ENCODE results near the gene EBF3.
"Not testable (repeated sequence)": the region's sequence is repeated elsewhere in the genome, so short reads cannot be mapped to it uniquely, and the experiment has no call there.

EBF3 gene

DNA sequence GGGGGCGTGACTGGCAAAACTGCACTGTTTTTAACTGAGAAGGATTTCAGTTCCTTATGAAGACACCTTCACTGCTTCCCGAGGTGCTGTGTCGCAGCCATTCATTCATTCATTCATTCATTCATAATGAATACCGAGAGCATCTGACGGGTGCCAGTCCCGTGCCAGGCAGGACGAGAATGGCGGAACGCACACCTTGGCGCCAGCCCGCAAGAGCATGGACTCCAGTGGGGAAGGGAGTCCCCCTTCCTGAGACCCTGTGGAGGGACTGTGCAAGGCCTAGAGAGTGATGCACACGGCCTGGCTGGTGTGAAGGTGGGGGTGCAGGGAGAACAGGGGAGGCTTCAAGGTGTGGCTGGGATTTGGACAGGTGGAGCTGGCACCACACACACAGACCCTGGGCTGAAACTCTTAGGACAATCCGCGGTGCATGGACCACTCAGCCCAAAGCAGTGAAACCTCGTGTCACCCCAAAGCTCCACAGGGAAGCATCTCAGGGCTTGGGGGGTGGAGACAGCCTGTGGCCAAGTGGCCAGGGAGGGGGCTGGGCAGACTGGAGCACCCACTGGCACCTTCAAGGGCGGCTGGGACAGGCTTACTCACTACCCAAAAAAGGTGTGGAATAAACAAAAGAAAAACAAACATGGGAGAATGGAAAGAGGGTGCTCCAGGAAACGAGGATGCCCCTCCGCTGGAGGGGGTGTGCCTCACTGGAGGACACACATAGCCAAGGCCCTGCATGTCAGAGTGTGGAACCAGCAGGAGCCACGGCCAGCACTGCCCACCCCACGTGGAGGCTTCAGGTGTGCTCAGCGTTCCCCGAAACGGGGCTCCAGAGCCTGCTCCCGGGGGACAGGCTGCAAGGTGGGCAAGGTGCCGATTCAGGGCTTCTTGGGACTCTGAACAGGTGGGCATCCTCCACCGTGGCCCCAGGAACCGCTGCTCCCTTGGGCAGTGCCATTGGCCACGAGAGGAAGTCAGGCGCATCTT, 37.7 kb downstream of the EBF3 start:
- no peak for DNase-seq

DNA sequence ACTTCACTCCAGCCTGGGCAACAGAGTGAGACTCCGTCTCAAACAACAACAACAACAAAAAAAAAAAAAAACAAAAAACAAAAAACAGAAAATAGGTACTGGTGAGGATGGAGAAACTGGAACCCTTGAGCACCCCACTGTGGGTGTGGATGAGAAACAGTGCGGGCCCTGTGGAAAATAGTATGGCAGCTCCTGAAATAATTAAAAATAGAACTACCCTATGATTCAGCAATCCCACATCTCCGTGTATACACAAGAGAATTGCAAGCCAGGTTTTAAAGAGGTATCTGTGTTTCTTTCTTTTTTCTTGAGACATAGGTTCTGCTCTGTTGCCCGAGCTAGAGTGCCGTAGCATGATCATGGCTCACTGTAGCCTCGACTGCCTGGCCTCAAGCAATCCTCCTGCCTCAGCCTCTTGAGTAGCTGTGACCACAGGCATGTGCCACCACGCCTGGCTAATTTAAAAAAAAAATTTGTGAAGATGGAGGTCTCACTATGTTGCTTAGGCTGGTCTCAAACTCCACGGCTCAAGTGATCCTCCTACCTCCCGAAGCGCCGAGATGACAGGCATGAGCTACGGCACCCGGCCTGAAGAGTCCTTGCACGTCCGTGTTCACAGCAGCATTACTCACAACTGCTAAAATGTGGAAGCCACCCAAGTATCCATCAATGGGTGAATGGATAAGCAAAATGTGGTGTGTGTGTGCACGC, 39.5 kb downstream of the EBF3 start:
- no peak for DNase-seq

DNA sequence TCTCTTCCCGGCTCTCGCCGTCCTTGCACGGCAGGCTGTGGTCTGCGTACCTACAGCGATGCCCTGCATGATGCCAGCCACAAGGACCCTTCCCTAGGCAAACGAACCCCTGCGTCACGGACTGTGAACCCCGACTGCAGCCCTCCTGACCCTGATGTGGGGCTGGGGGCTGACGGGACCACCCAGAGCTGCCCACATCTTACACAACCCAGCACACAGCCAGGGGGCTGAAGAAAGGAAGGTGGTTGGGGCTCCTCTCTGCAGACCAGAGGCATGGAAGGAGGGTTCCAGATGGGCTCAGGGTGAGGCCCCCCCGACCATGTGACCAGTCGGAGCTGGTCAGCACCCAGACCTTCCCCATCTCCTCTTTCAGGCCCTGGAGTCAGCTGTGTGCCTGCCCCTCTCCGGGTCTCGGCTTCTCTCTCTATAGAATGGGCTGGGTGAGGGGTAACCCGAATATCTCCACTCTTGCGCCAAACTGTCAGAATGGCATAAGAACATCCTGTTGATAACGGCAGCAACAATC, 41.4 kb downstream of the EBF3 start:
- no peak for DNase-seq

DNA sequence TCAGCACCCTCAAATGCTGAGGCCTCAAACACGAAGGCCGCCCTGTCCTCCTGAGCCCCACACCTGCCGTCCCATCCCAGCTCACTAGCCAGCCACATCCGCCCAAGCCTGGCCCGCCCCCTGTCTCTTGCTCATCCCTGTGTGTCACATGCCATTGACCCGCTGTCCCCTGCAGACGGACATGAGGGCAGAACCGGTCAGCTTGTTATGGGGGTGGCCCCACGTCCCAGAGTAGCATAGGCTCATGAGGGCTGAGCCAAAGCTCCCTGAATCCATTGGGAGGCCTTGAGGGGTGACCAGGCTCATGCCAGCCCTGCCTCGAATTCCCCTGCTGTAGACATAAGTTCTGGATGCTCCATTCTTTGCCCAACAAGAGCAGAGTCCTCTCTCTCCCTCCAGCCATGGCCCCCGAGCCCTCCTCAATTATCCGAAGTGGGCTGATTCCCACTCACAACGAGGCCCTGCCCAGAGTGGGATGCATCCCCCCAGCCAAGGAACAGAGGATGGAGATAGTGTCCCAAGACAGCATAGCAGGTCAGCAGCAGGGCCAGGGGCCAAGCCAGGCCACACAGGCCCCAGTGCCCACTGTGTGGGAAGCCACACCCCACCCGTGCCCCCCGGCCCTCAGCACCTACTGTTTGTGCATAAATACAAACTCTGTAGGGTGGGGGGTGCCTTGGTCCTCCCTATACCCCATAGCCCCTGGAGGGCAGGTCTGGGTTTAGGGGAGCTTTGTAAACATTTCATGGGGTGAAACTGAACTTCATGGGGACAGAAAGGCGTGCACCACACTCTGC, 42.1 kb downstream of the EBF3 start:
- no peak for DNase-seq

DNA sequence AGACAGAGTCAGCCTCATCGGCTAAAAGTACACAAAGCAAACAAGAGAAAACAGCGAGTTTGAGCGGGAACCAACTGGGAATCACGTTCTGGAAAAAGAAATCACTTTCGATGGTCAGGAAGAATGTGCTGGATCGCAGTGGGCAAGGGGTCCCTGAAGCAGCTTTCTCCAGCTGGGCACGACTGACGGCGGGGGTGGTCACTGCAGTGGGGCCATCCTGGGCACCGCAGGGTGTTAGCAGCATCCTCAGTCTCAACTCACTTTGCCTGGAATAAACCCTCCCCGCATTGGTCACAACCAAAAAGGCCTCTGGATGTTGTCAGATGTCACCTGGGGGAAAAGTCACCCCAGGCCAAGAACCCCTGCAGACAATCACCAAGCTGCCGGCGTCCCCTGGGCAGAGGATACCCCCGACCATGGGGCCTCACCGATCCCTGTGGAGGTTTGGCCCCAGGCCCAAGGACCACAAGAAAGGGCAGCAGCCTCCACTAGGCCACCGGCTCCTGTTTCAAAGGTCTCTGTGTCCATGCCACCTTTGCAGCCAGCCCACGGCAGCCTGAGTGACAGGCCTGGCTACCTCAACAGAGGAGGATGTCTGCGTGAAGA, 42.9 kb downstream of the EBF3 start:
- DNase-seq, result no peak

DNA sequence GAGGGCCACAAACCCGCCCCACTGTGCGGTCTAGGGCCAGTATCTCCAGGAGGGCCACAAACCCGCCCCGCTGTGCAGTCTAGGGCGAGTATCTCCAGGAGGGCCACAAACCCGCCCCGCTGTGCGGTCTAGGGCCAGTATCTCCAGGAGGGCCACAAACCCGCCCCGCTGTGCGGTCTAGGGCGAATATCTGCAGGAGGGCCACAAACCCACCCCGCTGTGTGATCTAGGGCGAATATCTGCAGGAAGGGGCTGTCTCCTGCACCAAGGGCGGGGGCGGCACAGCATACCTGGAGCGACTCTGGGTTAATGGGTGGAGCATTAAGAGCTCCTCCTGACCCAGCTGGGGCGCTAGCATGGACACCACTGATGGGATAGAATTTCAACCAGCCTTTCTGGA, 43.9 kb downstream of the EBF3 start:
- DNase-seq, result not testable (repeated sequence)

DNA sequence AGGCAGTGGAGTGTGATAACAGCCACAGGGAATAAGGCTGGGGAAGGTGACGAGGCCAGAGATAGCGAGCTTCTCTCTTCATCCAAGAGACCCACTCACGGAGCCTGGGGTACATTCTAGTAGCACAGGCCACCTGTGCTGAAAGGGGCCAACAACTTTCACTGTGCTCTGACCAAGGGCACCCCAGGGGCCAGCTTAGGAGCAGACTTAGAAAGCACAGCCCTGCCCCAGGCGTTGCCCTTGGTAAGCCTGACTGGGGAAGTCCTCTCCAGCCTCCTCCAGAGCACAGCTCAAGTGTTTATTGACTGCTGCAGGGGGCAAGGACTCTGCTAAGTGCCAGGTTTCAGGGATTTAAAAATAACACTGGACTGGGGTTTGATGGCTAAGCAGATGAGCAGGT, 44.7 kb downstream of the EBF3 start:
- no peak for DNase-seq

DNA sequence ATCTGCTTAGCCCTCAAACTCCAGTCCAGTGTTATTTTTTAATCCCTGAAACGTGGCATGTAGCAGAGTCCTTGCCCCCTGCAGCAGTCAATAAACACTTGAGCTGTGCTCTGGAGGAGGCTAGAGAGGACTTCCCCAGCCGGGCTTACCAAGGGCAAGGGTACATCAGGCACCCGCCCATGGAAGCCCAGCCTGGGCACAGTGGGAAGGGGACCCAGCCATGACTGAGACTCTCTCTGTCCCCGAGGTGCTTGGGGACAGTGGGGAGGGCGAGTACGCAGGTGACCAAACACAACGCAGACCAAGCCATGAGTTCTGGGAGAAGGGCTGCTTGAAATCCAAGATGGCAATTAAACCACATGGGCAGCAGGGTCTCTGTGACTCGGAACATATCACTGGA, 45.2 kb downstream of the EBF3 start:
- no peak for DNase-seq

DNA sequence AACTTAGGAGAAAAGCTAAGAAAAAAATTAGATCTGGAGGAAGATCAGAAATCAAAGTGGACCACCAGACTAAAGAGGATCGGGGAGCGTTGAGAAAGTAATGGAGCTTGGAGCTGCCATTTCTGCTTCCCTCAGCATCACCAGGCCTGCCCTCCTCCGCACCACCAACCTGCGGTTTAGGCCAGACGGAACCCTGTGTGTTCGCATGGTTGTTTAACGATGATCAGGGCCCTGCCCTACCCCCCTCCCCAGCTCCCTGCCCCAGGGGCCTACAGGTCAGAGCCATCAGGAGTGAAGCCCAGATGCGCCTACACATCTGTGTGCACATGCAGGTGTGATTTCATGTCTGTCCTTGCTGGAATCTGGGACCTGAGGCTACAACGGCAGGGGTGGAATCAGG, 45.7 kb downstream of the EBF3 start:
- DNase-seq, result no peak

DNA sequence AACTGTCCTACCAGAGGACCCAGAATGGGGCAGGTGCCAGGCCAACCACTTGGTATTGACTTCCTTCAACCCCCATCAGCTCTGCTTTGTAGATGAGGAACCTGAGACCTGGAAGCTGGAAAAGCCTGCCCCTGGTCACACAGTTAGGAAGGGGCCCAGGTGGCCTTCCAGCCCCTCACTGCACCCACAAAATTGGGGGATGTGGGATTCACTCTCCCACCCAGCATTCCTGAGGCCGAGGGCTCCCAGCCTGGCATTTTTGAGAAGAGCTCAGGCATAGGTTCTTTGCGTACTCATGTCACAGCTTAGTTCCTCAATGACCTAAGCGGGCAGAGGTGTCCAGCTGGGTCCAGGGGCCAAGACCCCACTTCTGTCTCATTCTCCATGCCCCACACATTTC, 46.1 kb downstream of the EBF3 start:
- DNase-seq, result no peak

DNA sequence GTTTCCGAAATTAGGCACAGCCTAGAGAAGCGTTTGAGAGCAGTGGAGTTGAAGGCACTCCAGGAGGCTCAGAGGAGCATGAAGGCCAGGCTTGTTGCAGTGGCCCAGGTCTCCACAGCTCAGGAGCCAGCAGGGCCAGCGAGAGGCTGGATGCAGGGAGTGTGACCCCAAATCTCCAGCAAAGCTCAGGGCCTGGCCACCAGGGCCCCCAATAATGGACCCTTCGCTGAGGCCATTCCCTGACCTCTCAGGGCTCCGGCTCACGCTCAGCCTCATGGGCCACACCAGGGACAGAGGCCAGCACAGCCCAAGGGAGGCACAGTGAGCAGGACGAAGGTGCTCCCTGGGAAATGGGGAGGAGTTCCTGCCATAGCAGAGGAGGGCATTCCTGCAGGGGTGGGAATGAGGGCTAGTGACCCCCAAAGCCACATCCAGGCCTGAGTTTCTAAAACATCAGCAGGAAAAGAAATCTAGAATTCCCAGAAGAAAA, 47.5 kb downstream of the EBF3 start:
- DNase-seq, result no peak

DNA sequence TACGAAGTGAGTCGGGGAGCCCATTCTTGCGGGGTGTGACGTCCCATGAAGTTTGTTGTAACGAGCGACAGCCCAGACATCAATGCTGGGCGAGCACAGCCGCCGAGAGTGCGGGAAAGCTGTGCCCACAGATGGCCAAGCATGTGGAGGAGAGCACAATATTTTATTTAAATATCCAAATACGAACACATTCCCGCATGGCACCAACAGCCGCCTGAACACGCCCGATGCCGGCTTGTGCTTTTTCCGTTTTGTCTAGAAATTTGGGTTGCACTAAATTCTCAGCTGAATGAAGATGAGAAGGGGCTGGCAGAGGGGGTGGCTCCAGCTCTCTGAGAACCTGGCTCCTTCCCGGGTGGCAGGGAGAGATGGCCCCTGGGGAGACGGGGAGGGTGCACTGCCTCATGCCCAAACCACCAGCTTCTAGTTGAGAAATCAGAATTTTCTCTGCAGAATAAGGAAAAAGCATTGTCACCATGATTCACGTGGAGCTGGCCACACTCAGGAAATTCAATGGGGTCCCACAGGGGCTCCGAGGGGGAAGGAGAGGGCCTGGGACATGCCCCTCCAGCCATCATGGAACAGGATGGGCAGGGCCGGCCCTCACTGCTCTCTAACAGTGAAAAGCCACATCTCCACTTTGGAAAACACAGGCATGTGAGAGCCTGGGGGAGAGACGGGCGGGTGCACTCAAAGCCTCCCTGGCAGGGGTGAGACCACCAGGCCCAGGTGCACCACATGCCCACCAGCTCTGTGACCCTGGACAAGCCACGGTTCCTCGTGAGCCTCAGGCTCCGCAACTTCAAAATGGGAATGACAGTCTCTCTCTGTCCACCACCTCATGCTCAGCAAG, 48.3 kb downstream of the EBF3 start:
- DNase-seq, result no peak

DNA sequence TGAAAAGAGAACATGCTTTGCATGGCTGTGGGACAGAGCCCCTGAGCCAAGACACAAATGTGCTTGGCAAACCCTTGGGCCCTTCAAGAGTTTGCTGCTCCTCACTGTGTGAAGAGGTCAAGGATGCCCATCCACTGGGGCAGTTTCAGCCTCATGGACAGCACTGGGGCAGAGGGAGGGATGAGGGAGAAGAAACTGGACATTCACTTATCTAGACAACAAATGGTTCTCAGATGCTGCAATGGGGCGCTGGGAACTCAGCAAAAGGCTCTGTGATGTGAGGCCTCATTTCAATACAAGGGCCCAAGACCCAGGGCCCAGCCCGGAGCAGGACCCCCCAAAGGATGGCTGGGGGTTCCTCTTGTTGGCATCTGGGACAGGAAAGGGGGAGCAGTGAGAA, 49.1 kb downstream of the EBF3 start:
- no peak for DNase-seq

DNA sequence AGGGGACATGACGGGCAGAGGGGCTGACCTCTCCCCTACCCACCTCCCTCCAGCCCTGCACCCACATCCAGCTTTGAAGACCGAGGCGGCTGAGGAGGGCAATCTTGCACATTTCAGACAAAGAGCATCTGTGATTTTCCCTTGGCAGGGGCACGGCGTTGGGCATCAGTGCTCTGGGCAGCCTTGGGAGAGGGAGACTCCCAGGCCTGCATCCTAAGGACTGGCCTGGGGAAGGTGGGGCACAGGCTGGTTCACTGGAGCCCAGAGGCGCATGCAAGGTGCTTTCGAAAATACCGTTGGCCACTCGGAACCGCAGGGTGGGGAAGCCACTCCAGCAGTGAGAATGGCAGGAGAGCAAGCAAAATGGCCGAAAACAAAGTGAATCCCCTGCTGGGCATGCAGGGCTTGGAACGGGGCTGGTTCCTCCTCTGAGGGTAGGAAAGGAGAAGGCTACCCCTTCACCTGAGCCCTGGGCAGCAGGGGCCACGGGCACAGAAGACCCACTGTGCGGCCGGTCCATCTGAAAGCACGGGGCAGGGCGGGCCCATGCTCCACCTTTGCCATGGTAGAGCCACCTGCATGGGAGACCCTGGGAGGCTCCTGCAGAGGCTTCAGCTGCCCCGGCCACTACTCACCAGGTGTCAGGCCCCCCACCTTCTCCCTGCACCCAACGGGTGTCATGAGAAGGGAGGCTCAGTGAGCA, 49.8 kb downstream of the EBF3 start:
- DNase-seq, result no peak

DNA sequence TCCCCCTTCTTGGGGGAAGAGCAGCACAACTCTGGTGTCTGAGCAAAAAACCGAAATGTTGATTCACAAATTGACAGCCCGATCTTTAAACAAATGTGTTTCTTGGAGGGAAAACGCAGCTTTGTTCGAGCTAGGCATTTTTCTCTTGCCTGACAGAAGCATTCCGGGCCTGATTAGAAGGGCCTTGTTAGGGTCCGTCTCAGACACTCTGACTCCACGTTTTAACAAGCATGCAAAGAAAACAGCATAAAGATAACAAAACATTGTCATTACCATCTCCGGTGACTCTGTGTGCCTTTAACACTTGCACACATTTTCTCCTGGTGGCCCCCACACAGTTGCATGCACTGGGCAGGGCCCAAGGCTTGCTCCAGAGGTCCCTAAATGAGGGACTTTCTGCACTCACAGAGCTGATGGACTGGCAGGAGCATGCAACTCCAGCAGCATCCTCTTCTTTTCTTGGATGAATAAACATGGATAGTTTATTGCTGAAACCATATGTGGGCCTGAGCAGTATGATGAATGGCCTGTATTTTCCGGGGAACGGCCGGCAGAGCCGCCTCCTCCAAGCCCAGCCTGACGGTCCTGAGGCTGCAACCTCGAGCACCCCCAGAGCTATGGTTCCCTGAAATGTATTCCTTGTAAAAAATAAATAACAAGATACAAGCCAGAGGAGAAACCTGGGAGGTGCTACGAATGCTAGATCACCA, 50.9 kb downstream of the EBF3 start:
- DNase-seq, result no peak

DNA sequence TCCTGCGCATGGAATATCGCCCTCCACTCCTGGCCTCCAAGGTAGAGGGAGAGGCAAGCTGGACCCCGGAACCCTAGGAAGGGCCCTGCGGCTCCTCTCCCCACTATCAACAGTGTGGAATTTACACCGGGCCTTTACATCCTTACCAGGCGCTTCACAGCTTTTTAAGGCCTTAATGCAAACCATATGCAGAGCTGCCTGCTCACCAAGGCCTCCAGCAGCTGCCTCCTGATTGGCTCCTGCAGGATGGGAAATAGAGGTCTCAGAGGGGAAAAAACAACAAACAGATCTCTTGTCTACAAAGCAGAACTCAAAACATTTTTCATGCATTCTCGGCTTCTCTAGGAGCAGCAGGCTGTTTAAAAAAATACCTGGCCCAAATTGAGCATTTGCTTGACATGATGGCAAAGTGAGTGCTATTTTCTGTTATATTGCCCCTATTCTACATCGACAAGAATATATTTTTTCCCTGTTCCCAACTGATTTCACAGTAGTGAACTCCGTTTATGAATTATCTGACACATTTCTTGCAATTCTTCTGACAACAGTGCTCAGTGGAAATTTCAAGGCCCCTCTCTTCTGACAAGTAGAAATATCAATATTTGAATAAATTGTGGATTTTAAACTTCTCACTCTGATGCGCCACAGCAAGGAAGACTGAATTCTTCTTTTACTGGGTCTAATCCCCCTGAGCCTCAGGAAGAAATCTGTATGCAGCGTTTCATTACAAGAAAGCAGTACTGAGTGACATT, 51.7 kb downstream of the EBF3 start:
- no peak for DNase-seq

DNA sequence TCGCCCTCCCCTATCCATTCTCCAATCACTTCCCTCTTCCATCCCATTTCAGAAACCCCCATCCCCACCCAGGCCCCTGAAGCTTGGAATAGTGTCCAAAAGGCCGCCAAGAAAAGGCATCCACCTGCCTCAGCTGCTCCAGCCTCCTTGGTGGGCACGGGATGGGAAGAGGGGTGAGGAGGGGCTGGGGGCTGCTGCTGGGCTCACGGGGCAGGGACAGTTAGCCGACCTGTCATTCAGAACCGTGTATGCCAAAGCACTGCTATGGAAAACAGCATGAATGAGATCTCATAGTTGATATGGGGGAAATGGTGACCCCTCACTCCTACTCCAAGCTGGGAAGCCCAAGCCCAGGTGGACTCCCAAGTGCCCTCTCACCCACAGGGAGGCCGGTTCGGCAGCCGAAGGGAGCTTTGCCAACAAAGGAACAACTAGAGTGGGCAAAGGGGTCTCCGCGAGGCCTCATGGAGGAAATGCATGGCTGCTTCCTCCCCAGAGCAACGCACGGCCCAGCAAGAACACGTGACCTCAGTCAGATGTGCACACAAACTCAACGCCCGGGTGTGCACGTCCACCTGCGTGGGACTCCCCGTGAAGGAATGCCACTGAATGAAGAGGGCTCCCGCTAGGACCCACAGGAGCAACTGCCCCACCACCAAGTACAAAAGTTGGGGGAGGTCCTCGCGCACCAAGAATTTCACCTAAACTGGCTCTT, 52.5 kb downstream of the EBF3 start:
- no peak for DNase-seq

DNA sequence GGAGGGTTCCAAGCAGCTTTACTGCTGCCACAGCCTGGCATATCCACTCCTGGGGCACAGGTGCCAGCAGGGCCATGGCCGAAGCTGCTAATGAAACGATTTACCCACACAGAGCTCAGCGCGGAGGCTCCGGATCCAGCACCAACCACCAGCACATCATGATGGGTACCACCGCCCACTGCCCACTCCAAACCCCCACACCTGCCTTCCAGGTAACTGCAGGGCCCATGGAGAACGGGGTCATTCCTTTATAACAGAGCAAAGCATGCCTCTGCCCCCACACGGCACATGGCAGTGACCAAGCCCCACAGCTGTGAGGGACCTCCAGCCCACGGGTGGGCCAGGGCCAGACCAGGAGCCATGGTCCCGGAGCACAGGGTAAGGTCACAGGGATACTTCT, 53.2 kb downstream of the EBF3 start:
- no peak for DNase-seq

All from CD4-positive, alpha-beta T cell treated with Interleukin-17A for 1 hour (primary cell).